T-helper 22 cell (primary cell): ENCODE data around the gene SCARF2.

Source experiments
- DNase-seq: peaks from one replicate; pipeline ENCODE4 v3.0.0-alpha.2; 2020; ENCODE audit warnings: low read depth

The SCARF2 gene

GRCh38 chr22:20439556-20439927 is 1.9 kb upstream of the SCARF2 start:
- DNase-seq: no peak

- no peak for DNase-seq
Observed at GRCh38 chr22:20438678-20439492, 1.3 kb upstream of the SCARF2 start.

- no peak for DNase-seq
Observed at GRCh38 chr22:20438427-20438677, 727 bp upstream of the SCARF2 start.

- no peak for DNase-seq
Observed at GRCh38 chr22:20436768-20437612, 635 bp downstream of the SCARF2 start.

GRCh38 chr22:20436307-20436767 is 1.3 kb downstream of the SCARF2 start:
- DNase-seq: no peak

GRCh38 chr22:20435436-20436306 is 2.0 kb downstream of the SCARF2 start:
- DNase-seq: no peak

- DNase-seq: no peak
Observed at GRCh38 chr22:20434773-20435172, 2.9 kb downstream of the SCARF2 start.

- no peak for DNase-seq
Observed at GRCh38 chr22:20434264-20434751, 3.3 kb downstream of the SCARF2 start.

- DNase-seq: no peak
Observed at GRCh38 chr22:20433686-20434241, 3.9 kb downstream of the SCARF2 start.

GRCh38 chr22:20433191-20433590 is 4.4 kb downstream of the SCARF2 start:
- no peak for DNase-seq

GRCh38 chr22:20432244-20432686 is 5.4 kb downstream of the SCARF2 start:
- no peak for DNase-seq

GRCh38 chr22:20431511-20432192 is 6.0 kb downstream of the SCARF2 start:
- DNase-seq: no peak

GRCh38 chr22:20430720-20431510 is 6.7 kb downstream of the SCARF2 start:
- DNase-seq: peak; percentile 29

- no peak for DNase-seq
Observed at GRCh38 chr22:20430101-20430719, 7.4 kb downstream of the SCARF2 start.

GRCh38 chr22:20429254-20430100 is 8.1 kb downstream of the SCARF2 start:
- DNase-seq: peak; percentile 74

GRCh38 chr22:20428496-20429253 is 8.9 kb downstream of the SCARF2 start:
- no peak for DNase-seq

GRCh38 chr22:20427945-20428417 is 9.6 kb downstream of the SCARF2 start:
- DNase-seq: no peak
